Keratinocyte (primary cell): ENCODE measurements around the gene PEPD.
"Not testable (repeated sequence)": the region's sequence is repeated elsewhere in the genome, so short reads cannot be mapped to it uniquely, and the experiment has no call there.

ENCODE experiments used
- EZH2 ChIP-seq: IDR thresholded peaks from one replicate; pipeline ENCODE4 v1.6.1; 2012; ENCODE audit warnings: inconsistent platforms, mild to moderate bottlenecking, low read length, moderate library complexity
- TF ChIP-seq, protein P1 (sequence below), 3 experiments: IDR thresholded peaks in 1 of 3; conservative IDR thresholded peaks in 1 of 3; optimal IDR thresholded peaks in 1 of 3; 2 replicates in 2 of 3; 3 replicates in 1 of 3; pipeline versions ENCODE3 to v1.5.1; 2011; ENCODE audit warnings: low read length in 3 of 3, mild to moderate bottlenecking in 3 of 3, moderate library complexity in 2 of 3, control low read depth in 1 of 3, inconsistent platforms in 1 of 3; ENCODE audit not compliant: insufficient read depth in 2 of 3; ENCODE audit errors: extremely low read depth in 1 of 3

DNA sequence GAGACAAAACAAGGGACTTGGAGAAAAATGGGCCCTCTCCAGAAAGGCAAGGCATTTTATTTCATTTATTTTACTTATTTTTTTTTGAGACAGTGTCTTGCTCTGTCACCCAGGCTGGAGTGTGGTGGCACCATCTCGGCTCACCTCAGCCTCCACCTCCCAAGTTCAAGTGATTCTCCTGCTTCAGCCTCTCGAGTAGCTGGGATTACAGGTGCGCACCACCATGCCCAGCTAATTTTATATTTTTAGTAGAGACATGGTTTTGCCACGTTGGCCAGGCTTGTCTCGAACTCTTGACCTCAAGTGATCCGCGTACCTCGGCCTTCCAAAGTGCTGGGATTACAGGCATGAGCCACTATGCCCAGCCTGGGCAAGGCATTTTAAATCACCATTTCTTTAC is 31.0 kb downstream of the PEPD start:
- TF ChIP-seq, protein P1, sequence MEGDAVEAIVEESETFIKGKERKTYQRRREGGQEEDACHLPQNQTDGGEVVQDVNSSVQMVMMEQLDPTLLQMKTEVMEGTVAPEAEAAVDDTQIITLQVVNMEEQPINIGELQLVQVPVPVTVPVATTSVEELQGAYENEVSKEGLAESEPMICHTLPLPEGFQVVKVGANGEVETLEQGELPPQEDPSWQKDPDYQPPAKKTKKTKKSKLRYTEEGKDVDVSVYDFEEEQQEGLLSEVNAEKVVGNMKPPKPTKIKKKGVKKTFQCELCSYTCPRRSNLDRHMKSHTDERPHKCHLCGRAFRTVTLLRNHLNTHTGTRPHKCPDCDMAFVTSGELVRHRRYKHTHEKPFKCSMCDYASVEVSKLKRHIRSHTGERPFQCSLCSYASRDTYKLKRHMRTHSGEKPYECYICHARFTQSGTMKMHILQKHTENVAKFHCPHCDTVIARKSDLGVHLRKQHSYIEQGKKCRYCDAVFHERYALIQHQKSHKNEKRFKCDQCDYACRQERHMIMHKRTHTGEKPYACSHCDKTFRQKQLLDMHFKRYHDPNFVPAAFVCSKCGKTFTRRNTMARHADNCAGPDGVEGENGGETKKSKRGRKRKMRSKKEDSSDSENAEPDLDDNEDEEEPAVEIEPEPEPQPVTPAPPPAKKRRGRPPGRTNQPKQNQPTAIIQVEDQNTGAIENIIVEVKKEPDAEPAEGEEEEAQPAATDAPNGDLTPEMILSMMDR (optimal IDR thresholded peaks at IDR 0.05 in 1 of 3, IDR thresholded peaks at IDR 0.05 in 1 of 3, conservative IDR thresholded peaks at IDR 0.05 in 1 of 3; ENCODE audit: extremely low read depth in 1 of 3, insufficient read depth in 2 of 3, low read length in 3 of 3), result not testable (repeated sequence)
- TF ChIP-seq EZH2, result not testable (repeated sequence)
